Adrenal gland (tissue), 12 donors: ENCODE results near the gene PLG. TPM values are rescaled to one million over a fixed set of nuclear protein-coding genes. Genes with fewer than 3 reads are reported as not detected.
"Not testable (repeated sequence)": the region's sequence is repeated elsewhere in the genome, so short reads cannot be mapped to it uniquely, and the experiment has no call there.

ENCODE experiments used
- DNase-seq, 7 donors: peaks; one replicate each; pipeline ENCODE4 v3.0.0-alpha.2; 2019 to 2020
- H3K27ac ChIP-seq, 5 donors: fragments of 200-600 bp; sonication (generic) in 4 of 5; 1 replicate in 3 of 5; 2 replicates in 2 of 5; pipeline versions ENCODE4 v1.5.1 to v1.8.0; 2016 to 2020; ENCODE audit warnings: mild to moderate bottlenecking in 1 of 5
- H3K27me3 ChIP-seq: fragments of 200-600 bp; 2 replicates; pipeline ENCODE4 v1.8.0; 2021
- H3K36me3 ChIP-seq, 2 donors: fragments of 200-600 bp; replicated peaks in 1 of 2; 1 replicate in 1 of 2; 2 replicates in 1 of 2; pipeline versions ENCODE4 v1.5.1 to v1.8.0; 2018 to 2022
- H3K4me1 ChIP-seq, 2 donors: fragments of 200-600 bp; replicated peaks in 1 of 2; 1 replicate in 1 of 2; 2 replicates in 1 of 2; pipeline versions ENCODE4 v1.5.1 to v1.8.0; 2018 to 2021
- H3K4me3 ChIP-seq, 4 donors: fragments of 200-600 bp; sonication (generic) in 3 of 4; one replicate each; pipeline ENCODE4 v1.5.1; 2016 to 2018
- H3K9me3 ChIP-seq, 3 donors: fragments of 200-600 bp; sonication (generic) in 1 of 3; replicated peaks in 1 of 3; 1 replicate in 2 of 3; 2 replicates in 1 of 3; pipeline versions ENCODE4 v1.5.1 to v1.8.0; 2016 to 2021
- CTCF ChIP-seq, 6 experiments: fragments of 450-650 bp in 4 of 6; fragments of 200-600 bp in 2 of 6; sonication (generic) in 1 of 6; IDR thresholded peaks; 1 replicate in 5 of 6; 2 replicates in 1 of 6; pipeline versions ENCODE4 v1.5.1 to v1.8.0; 2016 to 2021; ENCODE audit warnings: antibody characterized with exemption in 6 of 6, mild to moderate bottlenecking in 2 of 6, moderate library complexity in 1 of 6
- POLR2A ChIP-seq, 2 donors: fragments of 450-650 bp; IDR thresholded peaks; one replicate each; pipeline ENCODE4 v1.6.1; 2017; ENCODE audit warnings: antibody characterized with exemption in 2 of 2, mild to moderate bottlenecking in 2 of 2, moderate library complexity in 1 of 2
- WGBS, 4 donors: extraction: QIAGEN DNeasy Blood & Tissue Kit in 2 of 4; methylation state at CpG; one replicate each; pipeline versions ENCODE4 v1.1.5 to v1.1.7; 2013 to 2017; 5-methylcytosine and 5-hydroxymethylcytosine counted together
- intact Hi-C, 2 donors: fragments of 100-400 bp; cut with DNase I; formaldehyde crosslinking; loops; one replicate each; pipeline versions ENCODE4 v1.14.1 to v1.15.0; 2022 to 2023
- polyA plus RNA-seq, 3 donors: library from polyadenylated mRNA; stranded (reverse); fragments of 200-250 nt in 2 of 3; fragments of 350-450 nt in 1 of 3; fragmentation: Illumina TruSeq in 1 of 3; extraction: RNeasy Lipid Tissue Mini Kit (QIAGEN cat#74804) in 1 of 3; gene quantifications; one replicate each; pipeline ENCODE4 v1.2.3, GENCODE V29; 2013 to 2014
- total RNA-seq, 9 donors: library from RNA; depleted of rRNA in 4 of 9; stranded (reverse); fragments of >200 nt in 4 of 9; fragments of 120-200 nt in 1 of 9; fragmentation: NEBNext Ultra II Directional in 1 of 9; extraction: Animal tissue kit (Norgen Biotek cat#: 25700) in 1 of 9; gene quantifications; one replicate each; pipeline versions ENCODE4 v1.1.0 to v1.2.4, GENCODE V29; 2013 to 2023
- donor health status: healthy with polysubstance abuse.
- donor health status: Bipolar disorder and iron deficiency.
- donor health status: DM: yes; HTN: yes; CAD: no.
- donor health status: DM: no; HTN: no; CAD: no.
- donor health status: DM: no; HTN: no; CAD: no.
- donor health status: DM: yes; HTN: yes; CAD: no.

PLG gene
- total and polyA plus RNA-seq, 12 donors = 0.72 to 1.1 (median 0.80) TPM; not detected in 8

GRCh38 chr6:160801418-160801817, 99.4 kb downstream of the PLG start:
- Histone ChIP-seq H3K4me3 (no peak overlapping the region), H3K36me3 (no peaks in the 10 kb centered on the region), H3K27me3 (no peaks in the 10 kb centered on the region), H3K27ac (no peak overlapping the region), H3K4me1 (no peaks in the 10 kb centered on the region), H3K9me3 (peaks cover 0 to 6% (median 0%) of the 10 kb centered on the region in 3 donors)
- no peak for TF ChIP-seq POLR2A (IDR thresholded peaks at IDR 0.05)
- no peak for TF ChIP-seq CTCF (IDR thresholded peaks at IDR 0.05)
- intact Hi-C loops = no loop called here
- DNase-seq = no peak
- 58 to 78% (median 65%) methylated on average over 1 of the region's 1 CpG for WGBS, 4 donors

DNA sequence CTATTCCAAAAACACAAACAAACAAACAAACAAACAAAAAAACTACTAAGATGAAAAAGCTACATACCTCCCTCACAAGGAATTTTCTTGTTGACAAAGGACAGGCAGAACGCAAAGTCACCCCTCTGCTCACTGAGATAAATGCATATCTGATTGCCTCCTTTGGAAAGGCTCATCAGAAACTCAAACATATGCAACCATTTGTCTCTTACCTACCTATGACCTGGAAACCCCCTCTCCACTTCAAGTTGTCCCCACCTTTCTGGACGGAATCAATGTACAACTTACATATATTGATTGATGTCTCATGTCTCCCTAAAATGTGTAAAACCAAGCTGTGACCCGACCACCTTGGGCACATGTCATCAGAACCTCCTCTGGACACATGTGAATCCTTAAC, 100.0 kb downstream of the PLG start:
- not testable (repeated sequence) for DNase-seq, H3K36me3 ChIP-seq

More for the DNA sequence above, 100.0 kb downstream of the PLG start:
- H3K4me3 ChIP-seq, H3K4me1 ChIP-seq, intact Hi-C loops, H3K27ac ChIP-seq, H3K9me3 ChIP-seq, H3K27me3 ChIP-seq: not testable (repeated sequence)
- WGBS, 4 donors = 58 to 75% (median 66%) methylated on average over 3 of the region's 3 CpGs

Other genes starting within 250 kb of the PLG start
- 1 to 10 TPM in 3 of 9 donors, under 1 TPM in 2, not detected in 4; 0.26 to 5.7 (median 1.2) TPM for gene LPA, start 38.0 kb upstream of the PLG start, total RNA-seq
- under 1 TPM in 2 of 3 donors, not detected in 1; 0.10 to 0.15 TPM for gene LPA, start 38.0 kb upstream of the PLG start, polyA plus RNA-seq